H1 (cell line): Measurements from ENCODE around the gene CFAP157. TPM values are rescaled to one million over a fixed set of nuclear protein-coding genes. Genes with fewer than 3 reads are reported as not detected.

ENCODE experiments used
- CTCF ChIA-PET: fragments of 300-600 bp; sonication (Branson Sonifier 250); formaldehyde crosslinking; loops from one replicate; lab custom pipeline; 2021; ENCODE audit not compliant: partially characterized antibody; lab: Charles Lee
- POLR2A ChIA-PET: fragments of 300-600 bp; sonication (Branson Sonifier 250); formaldehyde crosslinking; loops from one replicate; lab custom pipeline; 2021; ENCODE audit warnings: inconsistent platforms; ENCODE audit not compliant: partially characterized antibody; lab: Charles Lee
- DNase-seq, 2 experiments: peaks; one replicate each; pipeline versions ENCODE4 v3.0.0 to v3.0.0-alpha.2; 2010 to 2022; ENCODE audit warnings: low spot score in 2 of 2, low read depth in 1 of 2, mixed read lengths in 1 of 2
- FAIRE-seq: peaks from 2 replicates; lab custom pipeline; 2011; peaks lifted over from hg19 to GRCh38; lab: Jason Lieb, UNC
- H2AFZ ChIP-seq: 2 replicates; pipeline ENCODE4 v1.8.1; 2012; ENCODE audit warnings: low read length, inconsistent platforms
- H2AK5ac ChIP-seq: 2 replicates; pipeline ENCODE4 v1.6.1; 2013; ENCODE audit warnings: low read depth, low read length
- H2BK120ac ChIP-seq: replicated peaks from 2 replicates; pipeline ENCODE3; 2013; ENCODE audit warnings: low read depth, low read length, inconsistent platforms
- H2BK12ac ChIP-seq: 2 replicates; pipeline ENCODE4 v1.6.1; 2013; ENCODE audit warnings: low read depth, low read length
- H2BK15ac ChIP-seq: 2 replicates; pipeline ENCODE4 v1.6.1; 2013; ENCODE audit warnings: low read length
- H2BK20ac ChIP-seq: 2 replicates; pipeline ENCODE4 v1.6.1; 2013; ENCODE audit warnings: low read length
- H2BK5ac ChIP-seq: 2 replicates; pipeline ENCODE4 v1.6.1; 2013; ENCODE audit warnings: low read depth, low read length
- H3K14ac ChIP-seq: 2 replicates; pipeline ENCODE4 v1.6.1; 2013; ENCODE audit warnings: inconsistent platforms; ENCODE audit not compliant: insufficient read length
- H3K18ac ChIP-seq: 2 replicates; pipeline ENCODE4 v1.6.1; 2013; ENCODE audit warnings: low read length; ENCODE audit errors: extremely low read depth
- H3K23ac ChIP-seq: 2 replicates; pipeline ENCODE4 v1.6.1; 2013; ENCODE audit warnings: inconsistent platforms; ENCODE audit not compliant: insufficient read length
- H3K23me2 ChIP-seq: 2 replicates; pipeline ENCODE4 v1.6.1; 2013; ENCODE audit warnings: low read depth, low read length
- H3K27ac ChIP-seq: 2 replicates; pipeline ENCODE4 v1.6.1; 2011; ENCODE audit warnings: low read depth, low read length, inconsistent platforms
- H3K27me3 ChIP-seq, 4 experiments: replicated peaks in 1 of 4; 1 replicate in 1 of 4; 2 replicates in 3 of 4; pipeline versions ENCODE4 v1.6.1 to v1.8.1; 2011 to 2013; ENCODE audit warnings: low read length in 3 of 4, mild to moderate bottlenecking in 3 of 4, inconsistent platforms in 2 of 4, mixed read lengths in 2 of 4, moderate library complexity in 1 of 4; ENCODE audit not compliant: control insufficient read depth in 3 of 4, insufficient read depth in 3 of 4; ENCODE audit errors: extremely low read depth in 1 of 4
- H3K36me3 ChIP-seq, 4 experiments: 2 replicates each; pipeline versions ENCODE4 v1.6.1 to v1.8.1; 2011 to 2013; ENCODE audit warnings: mild to moderate bottlenecking in 4 of 4, low read length in 3 of 4, moderate library complexity in 2 of 4, control low read depth in 1 of 4, inconsistent platforms in 1 of 4; ENCODE audit not compliant: insufficient read depth in 4 of 4, control insufficient read depth in 2 of 4
- H3K4ac ChIP-seq: replicated peaks from 2 replicates; pipeline ENCODE3; 2013; ENCODE audit warnings: low read length, low read depth, mixed read lengths, inconsistent platforms; ENCODE audit not compliant: insufficient read length
- H3K4me1 ChIP-seq, 4 experiments: replicated peaks in 1 of 4; 1 replicate in 1 of 4; 2 replicates in 3 of 4; pipeline versions ENCODE4 v1.6.1 to v1.8.1; 2011 to 2013; ENCODE audit warnings: low read length in 3 of 4, inconsistent platforms in 2 of 4, mixed read lengths in 1 of 4; ENCODE audit not compliant: insufficient read depth in 4 of 4, control insufficient read depth in 3 of 4
- H3K4me2 ChIP-seq, 2 experiments: 2 replicates each; pipeline versions ENCODE4 v1.6.1 to v1.8.1; 2011 to 2013; ENCODE audit warnings: low read depth in 2 of 2, low read length in 2 of 2, control low read depth in 1 of 2, inconsistent platforms in 1 of 2, mild to moderate bottlenecking in 1 of 2; ENCODE audit not compliant: insufficient read depth in 1 of 2
- H3K4me3 ChIP-seq, 4 experiments: fragments of 200-600, 300-600 bp in 1 of 4; sonication (generic), shearing (Covaris generic), sonication (Bioruptor Twin) in 1 of 4; 2 replicates each; pipeline versions ENCODE4 v1.5.1 to v1.8.1; 2011 to 2016; ENCODE audit warnings: low read length in 4 of 4, low read depth in 3 of 4, control low read depth in 2 of 4, inconsistent platforms in 2 of 4, mild to moderate bottlenecking in 2 of 4, mixed read lengths in 1 of 4, moderate library complexity in 1 of 4; ENCODE audit not compliant: insufficient read depth in 2 of 4; ENCODE audit errors: extremely low read depth in 1 of 4
- H3K56ac ChIP-seq: replicated peaks from 2 replicates; pipeline ENCODE3; 2013; ENCODE audit warnings: low read depth, mild to moderate bottlenecking, mixed read lengths, low read length, inconsistent platforms; ENCODE audit not compliant: insufficient read length
- H3K79me1 ChIP-seq: 2 replicates; pipeline ENCODE4 v1.6.1; 2013; ENCODE audit warnings: low read depth, low read length, control low read depth
- H3K79me2 ChIP-seq, 2 experiments: 2 replicates each; pipeline versions ENCODE4 v1.6.1 to v1.8.1; 2012 to 2013; ENCODE audit warnings: low read length in 2 of 2, mild to moderate bottlenecking in 2 of 2, inconsistent platforms in 1 of 2; ENCODE audit not compliant: insufficient read depth in 2 of 2, control insufficient read depth in 1 of 2
- H3K9ac ChIP-seq, 4 experiments: replicated peaks in 1 of 4; 1 replicate in 1 of 4; 2 replicates in 3 of 4; pipeline versions ENCODE4 v1.6.1 to v1.8.1; 2011 to 2013; ENCODE audit warnings: low read depth in 3 of 4, low read length in 3 of 4, control low read depth in 2 of 4, mild to moderate bottlenecking in 2 of 4, moderate library complexity in 2 of 4, inconsistent platforms in 1 of 4; ENCODE audit errors: extremely low read depth in 1 of 4
- H3K9me3 ChIP-seq, 2 experiments: 2 replicates each; pipeline versions ENCODE4 v1.6.1 to v1.8.1; 2012 to 2013; ENCODE audit warnings: mild to moderate bottlenecking in 2 of 2, moderate library complexity in 2 of 2, control low read depth in 1 of 2, inconsistent platforms in 1 of 2, low read depth in 1 of 2, low read length in 1 of 2, mixed read lengths in 1 of 2; ENCODE audit not compliant: insufficient read depth in 2 of 2
- H4K20me1 ChIP-seq, 2 experiments: replicated peaks in 1 of 2; 2 replicates each; pipeline versions ENCODE3 to v1.8.1; 2011 to 2013; ENCODE audit warnings: inconsistent platforms in 2 of 2, low read length in 2 of 2, mild to moderate bottlenecking in 1 of 2; ENCODE audit not compliant: insufficient read depth in 2 of 2, control insufficient read depth in 1 of 2
- H4K5ac ChIP-seq: 2 replicates; pipeline ENCODE4 v1.6.1; 2013; ENCODE audit warnings: low read length, low read depth, mixed read lengths, inconsistent platforms; ENCODE audit not compliant: insufficient read length
- H4K8ac ChIP-seq: 2 replicates; pipeline ENCODE4 v1.8.0; 2013; ENCODE audit warnings: mild to moderate bottlenecking, moderate library complexity, low read length, inconsistent platforms; ENCODE audit not compliant: insufficient read depth; ENCODE audit errors: extremely low read depth
- H4K91ac ChIP-seq: replicated peaks from 2 replicates; pipeline ENCODE3; 2013; ENCODE audit warnings: low read length, mixed read lengths, inconsistent platforms; ENCODE audit not compliant: insufficient read length
- ASH2L ChIP-seq: fragments of 200-600, 300-600 bp; sonication (generic); IDR thresholded peaks from one replicate; pipeline ENCODE4 v1.7.1; 2017; ENCODE audit warnings: low read length
- GTF2F1 ChIP-seq: IDR thresholded peaks from 2 replicates; pipeline ENCODE4 v1.6.1; 2012; ENCODE audit warnings: low read depth, low read length, improper control_type of control experiment, borderline replicate concordance
- JUND ChIP-seq: IDR thresholded peaks from 2 replicates; pipeline ENCODE4 v1.6.1; 2011; ENCODE audit warnings: mild to moderate bottlenecking, improper control_type of control experiment, low read length
- KDM1A ChIP-seq: fragments of 200-600, 300-600 bp; sonication (generic); IDR thresholded peaks from 2 replicates; pipeline ENCODE4 v1.7.1; 2016; ENCODE audit warnings: mild to moderate bottlenecking, low read length, borderline replicate concordance
- POU5F1 ChIP-seq: IDR thresholded peaks from 2 replicates; pipeline ENCODE4 v1.6.1; 2011; ENCODE audit warnings: low read depth, mild to moderate bottlenecking, low read length, moderate library complexity
- SP4 ChIP-seq: IDR thresholded peaks from 2 replicates; pipeline ENCODE4 v1.6.1; 2012; ENCODE audit warnings: low read length, inconsistent platforms
- WGBS, 2 experiments: shearing (Covaris generic) in 1 of 2; methylation state at CpG; one replicate each; pipeline versions ENCODE4 v1.1.6 to v1.1.7; 2013 to 2015; ENCODE audit warnings: low lambda C conversion rate in 2 of 2, mixed read lengths in 2 of 2, inconsistent platforms in 1 of 2, low coverage in 1 of 2, missing lambda C conversion rate in 1 of 2; ENCODE audit not compliant: insufficient replicate concordance in 2 of 2, insufficient coverage in 1 of 2, insufficient read length in 1 of 2; ENCODE audit errors: extremely low coverage in 1 of 2, missing lambda C conversion rate in 1 of 2; 5-methylcytosine and 5-hydroxymethylcytosine counted together
- polyA plus RNA-seq, 7 experiments: library from polyadenylated mRNA; depleted of rRNA in 3 of 7; stranded (reverse) in 5 of 7; unstranded in 2 of 7; fragments of >200 nt in 5 of 7; fragments of 200-250 nt in 2 of 7; gene quantifications; 1 replicate in 5 of 7; 2 replicates in 1 of 7; 4 replicates in 1 of 7; pipeline versions ENCODE4 v1.2.1 to v1.2.3, GENCODE V29; 2011 to 2013; ENCODE audit warnings: missing spikeins in 2 of 7, mixed read lengths in 2 of 7
- total RNA-seq: library from RNA; stranded (reverse); fragmentation: NEBNext Ultra II Directional; extraction: Animal tissue kit (Norgen Biotek cat#: 25700); gene quantifications from 2 replicates; pipeline ENCODE4 v1.2.1, GENCODE V29; 2021
- TF ChIP-seq, protein P1 (sequence below): IDR thresholded peaks from 2 replicates; pipeline ENCODE4 v1.6.1; 2011; ENCODE audit warnings: low read length, improper control_type of control experiment

Gene CFAP157
- total and polyA plus RNA-seq, 2 of the 8 experiments (the other 6 are each of a cell fraction or from before 2014, with no cell fraction given) = not detected

DNA sequence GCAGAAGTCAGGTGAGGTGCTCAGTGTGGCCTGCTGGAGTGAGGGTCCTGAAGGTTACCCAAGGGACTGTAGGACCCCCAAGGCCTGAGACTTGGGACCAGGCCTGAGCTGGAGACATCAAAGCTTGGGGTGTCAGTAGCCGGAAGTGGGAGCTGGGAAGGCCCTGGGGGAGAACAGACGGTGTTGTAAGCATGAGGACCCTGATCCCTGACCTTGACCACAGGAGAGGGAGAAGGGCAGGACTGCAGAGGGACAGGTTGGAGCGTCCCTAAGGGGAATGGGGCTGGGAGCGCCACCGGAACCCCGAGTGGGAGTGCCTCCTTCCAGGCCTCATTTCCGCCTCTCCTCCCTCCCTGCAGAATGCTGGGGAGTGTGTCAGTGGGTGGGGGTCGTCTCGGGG, 9.6 kb downstream of the CFAP157 start:
- H3K23me2 ChIP-seq = peaks cover 10% of the 10 kb centered on the region; the same call in 1 of the 2 replicates
- peaks cover 0 to 28% (median 22%) of the 10 kb centered on the region in 4 experiments; a peak in 6 of 7 replicates for H3K4me1 ChIP-seq
- no peak overlapping the region for H3K56ac ChIP-seq
- DNase-seq = no peak
- no peaks in the 10 kb centered on the region for H3K79me2 ChIP-seq
- H2BK15ac ChIP-seq = no peak overlapping the region
- H4K5ac ChIP-seq = no peak overlapping the region
- ChIA-PET CTCF (interaction anchor here (1.0 to 3.3 kb wide), 7 partner anchors 17 to 153 kb away, joined by 3 to 24 read pairs (median 3); partner anchors contain the start of gene TOR2A), POLR2A (interaction anchor here (0.9 to 2.7 kb wide), 5 partner anchors 8 to 266 kb away, joined by 3 to 9 read pairs (median 3); partner anchors contain the start of genes LRSAM1 and RPL12)
- WGBS, 2 experiments = 84% methylated on average over 9 of the region's 9 CpGs; no CpG with 5 or more reads in 1 of the 2 experiments
- no peak overlapping the region for H4K8ac ChIP-seq
- H3K9ac ChIP-seq = no peak overlapping the region
- no peak overlapping the region; the same call in 1 of the 2 replicates for H3K18ac ChIP-seq
- no peaks in the 10 kb centered on the region for H3K36me3 ChIP-seq
- H3K14ac ChIP-seq = no peak overlapping the region
- H2BK120ac ChIP-seq = no peak overlapping the region
- H3K4me3 ChIP-seq = peak overlapping the region in 2 of 4 experiments; percentile 75; a peak in 4 of 8 replicates
- no peak overlapping the region for H3K27ac ChIP-seq
- no peaks in the 10 kb centered on the region; the same call in 1 of the 2 replicates for H3K79me1 ChIP-seq
- no peak overlapping the region for H2AK5ac ChIP-seq
- H4K20me1 ChIP-seq = peaks cover 0 to 3% of the 10 kb centered on the region in 2 experiments
- no peak overlapping the region for H3K4ac ChIP-seq
- no peak for FAIRE-seq
- no peak overlapping the region for H2BK5ac ChIP-seq
- 0 out of 2 replicates have a peak overlapping the region, but pooled peaks have one; percentile 75 for H2BK12ac ChIP-seq
- no peak overlapping the region for H2BK20ac ChIP-seq
- 0 out of 7 replicates have a peak, but pooled peaks cover 0 to 2% (median 0%) of the 10 kb centered on the region in 4 experiments for H3K27me3 ChIP-seq
- TF ChIP-seq SP4 (no peak), GTF2F1 (no peak), JUND (no peak), ASH2L (no peak), POU5F1 (no peak), KDM1A (no peak)
- TF ChIP-seq, protein P1, sequence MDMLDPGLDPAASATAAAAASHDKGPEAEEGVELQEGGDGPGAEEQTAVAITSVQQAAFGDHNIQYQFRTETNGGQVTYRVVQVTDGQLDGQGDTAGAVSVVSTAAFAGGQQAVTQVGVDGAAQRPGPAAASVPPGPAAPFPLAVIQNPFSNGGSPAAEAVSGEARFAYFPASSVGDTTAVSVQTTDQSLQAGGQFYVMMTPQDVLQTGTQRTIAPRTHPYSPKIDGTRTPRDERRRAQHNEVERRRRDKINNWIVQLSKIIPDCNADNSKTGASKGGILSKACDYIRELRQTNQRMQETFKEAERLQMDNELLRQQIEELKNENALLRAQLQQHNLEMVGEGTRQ = no peak
- H3K9me3 ChIP-seq = no peaks in the 10 kb centered on the region
- no peak overlapping the region for H3K23ac ChIP-seq
- no peak overlapping the region for H2AFZ ChIP-seq
- peak overlapping the region; percentile 59 to 99 for H3K4me2 ChIP-seq
- H4K91ac ChIP-seq = no peak overlapping the region
